ENCODE measurements around the gene RNF31. TPM values are rescaled to one million over a fixed set of nuclear protein-coding genes. Genes with fewer than 3 reads are reported as not detected.

The RNF31 gene
- total and polyA plus RNA-seq, 2 of the 13 experiments (the other 11 are each of a cell fraction or from before 2014, with no cell fraction given): 48.2 to 86.8 TPM

DNA sequence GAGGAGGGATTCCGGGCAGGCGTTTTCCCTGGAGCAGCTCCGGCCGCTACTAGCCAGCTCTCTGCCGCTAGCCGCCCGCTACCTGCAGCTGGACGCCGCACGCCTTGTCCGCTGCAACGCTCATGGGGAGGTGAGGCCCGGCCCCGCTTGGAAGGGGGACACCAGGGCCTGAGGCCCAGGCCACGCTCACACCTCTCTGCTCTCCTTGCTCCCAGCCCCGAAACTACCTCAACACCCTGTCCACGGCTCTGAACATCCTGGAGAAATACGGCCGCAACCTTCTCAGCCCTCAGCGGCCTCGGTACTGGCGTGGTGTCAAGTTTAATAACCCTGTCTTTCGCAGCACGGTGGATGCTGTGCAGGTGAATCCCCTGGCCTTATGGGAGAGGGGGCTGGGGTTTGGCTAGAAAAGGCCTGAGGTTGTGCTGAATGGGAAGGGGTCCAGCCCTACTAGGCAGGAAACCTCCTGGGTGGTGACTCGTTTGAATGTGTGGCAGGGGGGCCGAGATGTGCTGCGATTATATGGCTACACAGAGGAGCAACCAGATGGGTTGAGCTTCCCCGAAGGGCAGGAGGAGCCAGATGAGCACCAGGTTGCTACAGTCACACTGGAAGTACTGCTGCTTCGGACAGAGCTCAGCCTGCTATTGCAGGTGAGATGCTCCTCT lies 597 bp downstream of the RNF31 start (continued):
- TF ChIP-seq, protein P1, sequence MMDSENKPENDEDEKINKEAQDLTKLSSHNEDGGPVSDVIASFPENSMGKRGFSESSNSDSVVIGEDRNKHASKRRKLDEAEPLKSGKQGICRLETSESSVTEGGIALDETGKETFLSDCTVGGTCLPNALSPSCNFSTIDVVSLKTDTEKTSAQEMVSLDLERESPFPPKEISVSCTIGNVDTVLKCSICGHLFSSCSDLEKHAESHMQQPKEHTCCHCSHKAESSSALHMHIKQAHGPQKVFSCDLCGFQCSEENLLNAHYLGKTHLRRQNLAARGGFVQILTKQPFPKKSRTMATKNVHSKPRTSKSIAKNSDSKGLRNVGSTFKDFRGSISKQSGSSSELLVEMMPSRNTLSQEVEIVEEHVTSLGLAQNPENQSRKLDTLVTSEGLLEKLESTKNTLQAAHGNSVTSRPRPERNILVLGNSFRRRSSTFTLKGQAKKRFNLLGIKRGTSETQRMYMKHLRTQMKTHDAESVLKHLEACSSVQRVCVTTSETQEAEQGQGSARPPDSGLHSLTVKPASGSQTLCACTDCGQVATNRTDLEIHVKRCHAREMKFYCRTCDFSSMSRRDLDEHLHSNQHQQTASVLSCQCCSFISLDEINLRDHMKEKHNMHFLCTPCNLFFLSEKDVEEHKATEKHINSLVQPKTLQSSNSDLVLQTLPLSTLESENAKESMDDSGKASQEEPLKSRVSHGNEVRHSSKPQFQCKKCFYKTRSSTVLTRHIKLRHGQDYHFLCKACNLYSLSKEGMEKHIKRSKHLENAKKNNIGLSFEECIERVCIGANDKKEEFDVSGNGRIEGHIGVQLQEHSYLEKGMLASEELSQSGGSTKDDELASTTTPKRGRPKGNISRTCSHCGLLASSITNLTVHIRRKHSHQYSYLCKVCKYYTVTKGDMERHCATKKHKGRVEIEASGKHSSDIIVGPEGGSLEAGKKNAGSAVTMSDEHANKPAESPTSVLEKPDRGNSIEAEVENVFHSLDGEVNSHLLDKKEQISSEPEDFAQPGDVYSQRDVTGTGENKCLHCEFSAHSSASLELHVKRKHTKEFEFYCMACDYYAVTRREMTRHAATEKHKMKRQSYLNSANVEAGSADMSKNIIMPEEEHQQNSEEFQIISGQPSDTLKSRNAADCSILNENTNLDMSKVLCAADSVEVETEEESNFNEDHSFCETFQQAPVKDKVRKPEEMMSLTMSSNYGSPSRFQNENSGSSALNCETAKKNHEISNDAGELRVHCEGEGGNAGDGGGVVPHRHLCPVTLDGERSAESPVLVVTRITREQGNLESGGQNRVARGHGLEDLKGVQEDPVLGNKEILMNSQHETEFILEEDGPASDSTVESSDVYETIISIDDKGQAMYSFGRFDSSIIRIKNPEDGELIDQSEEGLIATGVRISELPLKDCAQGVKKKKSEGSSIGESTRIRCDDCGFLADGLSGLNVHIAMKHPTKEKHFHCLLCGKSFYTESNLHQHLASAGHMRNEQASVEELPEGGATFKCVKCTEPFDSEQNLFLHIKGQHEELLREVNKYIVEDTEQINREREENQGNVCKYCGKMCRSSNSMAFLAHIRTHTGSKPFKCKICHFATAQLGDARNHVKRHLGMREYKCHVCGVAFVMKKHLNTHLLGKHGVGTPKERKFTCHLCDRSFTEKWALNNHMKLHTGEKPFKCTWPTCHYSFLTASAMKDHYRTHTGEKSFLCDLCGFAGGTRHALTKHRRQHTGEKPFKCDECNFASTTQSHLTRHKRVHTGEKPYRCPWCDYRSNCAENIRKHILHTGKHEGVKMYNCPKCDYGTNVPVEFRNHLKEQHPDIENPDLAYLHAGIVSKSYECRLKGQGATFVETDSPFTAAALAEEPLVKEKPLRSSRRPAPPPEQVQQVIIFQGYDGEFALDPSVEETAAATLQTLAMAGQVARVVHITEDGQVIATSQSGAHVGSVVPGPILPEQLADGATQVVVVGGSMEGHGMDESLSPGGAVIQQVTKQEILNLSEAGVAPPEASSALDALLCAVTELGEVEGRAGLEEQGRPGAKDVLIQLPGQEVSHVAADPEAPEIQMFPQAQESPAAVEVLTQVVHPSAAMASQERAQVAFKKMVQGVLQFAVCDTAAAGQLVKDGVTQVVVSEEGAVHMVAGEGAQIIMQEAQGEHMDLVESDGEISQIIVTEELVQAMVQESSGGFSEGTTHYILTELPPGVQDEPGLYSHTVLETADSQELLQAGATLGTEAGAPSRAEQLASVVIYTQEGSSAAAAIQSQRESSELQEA (CRISPR knock-in tag; IDR thresholded peaks at IDR 0.05; ENCODE audit: not compliant biosample characterization): peak; percentile 93
- no peak for TF ChIP-seq ELF4 (CRISPR knock-in tag; IDR thresholded peaks at IDR 0.05; ENCODE audit: borderline replicate concordance)
- TF ChIP-seq ZFP36 (IDR thresholded peaks at IDR 0.05; ENCODE audit: borderline replicate concordance, low read depth, low read length, partially characterized antibody): no peak
- TF ChIP-seq MED1 (CRISPR knock-in tag; IDR thresholded peaks at IDR 0.05): no peak
- TF ChIP-seq, protein P2, sequence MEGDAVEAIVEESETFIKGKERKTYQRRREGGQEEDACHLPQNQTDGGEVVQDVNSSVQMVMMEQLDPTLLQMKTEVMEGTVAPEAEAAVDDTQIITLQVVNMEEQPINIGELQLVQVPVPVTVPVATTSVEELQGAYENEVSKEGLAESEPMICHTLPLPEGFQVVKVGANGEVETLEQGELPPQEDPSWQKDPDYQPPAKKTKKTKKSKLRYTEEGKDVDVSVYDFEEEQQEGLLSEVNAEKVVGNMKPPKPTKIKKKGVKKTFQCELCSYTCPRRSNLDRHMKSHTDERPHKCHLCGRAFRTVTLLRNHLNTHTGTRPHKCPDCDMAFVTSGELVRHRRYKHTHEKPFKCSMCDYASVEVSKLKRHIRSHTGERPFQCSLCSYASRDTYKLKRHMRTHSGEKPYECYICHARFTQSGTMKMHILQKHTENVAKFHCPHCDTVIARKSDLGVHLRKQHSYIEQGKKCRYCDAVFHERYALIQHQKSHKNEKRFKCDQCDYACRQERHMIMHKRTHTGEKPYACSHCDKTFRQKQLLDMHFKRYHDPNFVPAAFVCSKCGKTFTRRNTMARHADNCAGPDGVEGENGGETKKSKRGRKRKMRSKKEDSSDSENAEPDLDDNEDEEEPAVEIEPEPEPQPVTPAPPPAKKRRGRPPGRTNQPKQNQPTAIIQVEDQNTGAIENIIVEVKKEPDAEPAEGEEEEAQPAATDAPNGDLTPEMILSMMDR (CRISPR knock-in tag; IDR thresholded peaks at IDR 0.05): 0 out of 2 replicates have a peak, but pooled peaks have one; percentile 7
- 0 out of 2 replicates have a peak, but pooled peaks have one; percentile 72 for TF ChIP-seq TOPORS (CRISPR knock-in tag; IDR thresholded peaks at IDR 0.05)
- no peak for TF ChIP-seq TRIM24 (CRISPR knock-in tag; IDR thresholded peaks at IDR 0.05)
- TF ChIP-seq, protein P3, sequence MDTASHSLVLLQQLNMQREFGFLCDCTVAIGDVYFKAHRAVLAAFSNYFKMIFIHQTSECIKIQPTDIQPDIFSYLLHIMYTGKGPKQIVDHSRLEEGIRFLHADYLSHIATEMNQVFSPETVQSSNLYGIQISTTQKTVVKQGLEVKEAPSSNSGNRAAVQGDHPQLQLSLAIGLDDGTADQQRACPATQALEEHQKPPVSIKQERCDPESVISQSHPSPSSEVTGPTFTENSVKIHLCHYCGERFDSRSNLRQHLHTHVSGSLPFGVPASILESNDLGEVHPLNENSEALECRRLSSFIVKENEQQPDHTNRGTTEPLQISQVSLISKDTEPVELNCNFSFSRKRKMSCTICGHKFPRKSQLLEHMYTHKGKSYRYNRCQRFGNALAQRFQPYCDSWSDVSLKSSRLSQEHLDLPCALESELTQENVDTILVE (CRISPR knock-in tag; IDR thresholded peaks at IDR 0.05): no peak
- no peak for TF ChIP-seq CEBPG (CRISPR knock-in tag; IDR thresholded peaks at IDR 0.05)
- TF ChIP-seq NKX3-1 (CRISPR knock-in tag; IDR thresholded peaks at IDR 0.05): 0 out of 2 replicates have a peak, but pooled peaks have one; percentile 47
- TF ChIP-seq ESRRA (CRISPR knock-in tag; IDR thresholded peaks at IDR 0.05; ENCODE audit: low read depth): 0 out of 2 replicates have a peak, but pooled peaks have one; percentile 26
- TF ChIP-seq TBL1XR1 (IDR thresholded peaks at IDR 0.05; ENCODE audit: borderline replicate concordance, low read length, partially characterized antibody): no peak
- no peak for TF ChIP-seq U2AF2 (IDR thresholded peaks at IDR 0.05; ENCODE audit: low read depth, low read length)
- no peak for TF ChIP-seq PHF21A (CRISPR knock-in tag; IDR thresholded peaks at IDR 0.05)
- TF ChIP-seq, protein P4, sequence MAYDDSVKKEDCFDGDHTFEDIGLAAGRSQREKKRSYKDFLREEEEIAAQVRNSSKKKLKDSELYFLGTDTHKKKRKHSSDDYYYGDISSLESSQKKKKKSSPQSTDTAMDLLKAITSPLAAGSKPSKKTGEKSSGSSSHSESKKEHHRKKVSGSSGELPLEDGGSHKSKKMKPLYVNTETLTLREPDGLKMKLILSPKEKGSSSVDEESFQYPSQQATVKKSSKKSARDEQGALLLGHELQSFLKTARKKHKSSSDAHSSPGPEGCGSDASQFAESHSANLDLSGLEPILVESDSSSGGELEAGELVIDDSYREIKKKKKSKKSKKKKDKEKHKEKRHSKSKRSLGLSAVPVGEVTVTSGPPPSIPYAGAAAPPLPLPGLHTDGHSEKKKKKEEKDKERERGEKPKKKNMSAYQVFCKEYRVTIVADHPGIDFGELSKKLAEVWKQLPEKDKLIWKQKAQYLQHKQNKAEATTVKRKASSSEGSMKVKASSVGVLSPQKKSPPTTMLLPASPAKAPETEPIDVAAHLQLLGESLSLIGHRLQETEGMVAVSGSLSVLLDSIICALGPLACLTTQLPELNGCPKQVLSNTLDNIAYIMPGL (CRISPR knock-in tag; IDR thresholded peaks at IDR 0.05; ENCODE audit: borderline replicate concordance in 1 of 2, low read depth in 1 of 2): peak in 1 of 2 experiments; percentile 20; a peak in 1 of 4 replicates

All from HepG2 (cell line).